ENCODE data around the gene MCFD2.

- TF ChIP-seq POLR2AphosphoS5 (IDR thresholded peaks at IDR 0.05; ENCODE audit: low read depth, low read length) = no peak
- TF ChIP-seq POLR2A (IDR thresholded peaks at IDR 0.05; ENCODE audit: low read depth, low read length) = no peak
- no peak for TF ChIP-seq PAX5 (IDR thresholded peaks at IDR 0.05; ENCODE audit: insufficient read depth, low read length, severe bottlenecking)
- TF ChIP-seq TAF1 (IDR thresholded peaks at IDR 0.05; ENCODE audit: low read depth, low read length) = no peak
Measured at GRCh38 chr2:46858702-46859090, 56.9 kb downstream of the MCFD2 start.
